Thyroid gland (tissue), 4 donors: Measurements from ENCODE around the gene KRTAP10-3. TPM values are rescaled to one million over a fixed set of nuclear protein-coding genes. Genes with fewer than 3 reads are reported as not detected.

Experiments
- DNase-seq, 2 donors: peaks; one replicate each; pipeline ENCODE4 v3.0.0-alpha.2; 2019
- H3K27ac ChIP-seq, 3 donors: fragments of 200-600 bp; sonication (generic); 1 replicate in 2 of 3; 2 replicates in 1 of 3; pipeline ENCODE4 v1.5.1; 2016 to 2019; ENCODE audit warnings: mild to moderate bottlenecking in 1 of 3, moderate library complexity in 1 of 3
- H3K27me3 ChIP-seq: fragments of 200-600 bp; sonication (generic); one replicate; pipeline ENCODE4 v1.5.1; 2019
- H3K36me3 ChIP-seq, 2 donors: fragments of 200-600 bp; sonication (generic); one replicate each; pipeline ENCODE4 v1.5.1; 2016 to 2019
- H3K4me1 ChIP-seq, 2 donors: fragments of 200-600 bp; sonication (generic); one replicate each; pipeline ENCODE4 v1.5.1; 2017 to 2019
- H3K4me3 ChIP-seq, 3 donors: fragments of 200-600 bp; sonication (generic); replicated peaks in 1 of 3; 1 replicate in 2 of 3; 2 replicates in 1 of 3; pipeline ENCODE4 v1.5.1; 2016; ENCODE audit warnings: mild to moderate bottlenecking in 1 of 3
- H3K9me3 ChIP-seq: fragments of 200-600 bp; sonication (generic); one replicate; pipeline ENCODE4 v1.5.1; 2017
- CTCF ChIP-seq, 6 experiments: fragments of 200-600 bp in 3 of 6; fragments of 450-650 bp in 3 of 6; sonication (generic) in 3 of 6; IDR thresholded peaks; one replicate each; pipeline ENCODE4 v1.5.1; 2016 to 2019; ENCODE audit warnings: antibody characterized with exemption in 6 of 6, mild to moderate bottlenecking in 2 of 6, inconsistent platforms in 1 of 6, moderate library complexity in 1 of 6
- POLR2A ChIP-seq, 2 donors: fragments of 450-650 bp; IDR thresholded peaks; one replicate each; pipeline ENCODE4 v1.6.1; 2017; ENCODE audit warnings: antibody characterized with exemption in 2 of 2, mild to moderate bottlenecking in 2 of 2, moderate library complexity in 1 of 2
- WGBS, 2 donors: methylation state at CpG; one replicate each; pipeline ENCODE4 v1.1.5; 2017; 5-methylcytosine and 5-hydroxymethylcytosine counted together
- intact Hi-C: fragments of 100-400 bp; cut with DNase I; formaldehyde crosslinking; loops from one replicate; pipeline ENCODE4 v1.15.1; 2023
- total RNA-seq, 4 donors: library from RNA; depleted of rRNA; stranded (reverse); fragments of >200 nt; gene quantifications; one replicate each; pipeline ENCODE4 v1.2.3, GENCODE V29; 2016

Gene KRTAP10-3
- total RNA-seq, 4 donors from 2014 or later: not detected

- intact Hi-C loops: no loop called here
- WGBS, 2 donors: 92 to 93% methylated on average over 16 to 17 of the region's 18 CpGs
- H3K4me3 ChIP-seq: no peak overlapping the region
- no peak overlapping the region for H3K27ac ChIP-seq
- no peak for TF ChIP-seq POLR2A (IDR thresholded peaks at IDR 0.05)
- no peak for TF ChIP-seq CTCF (IDR thresholded peaks at IDR 0.05)
- no peak for DNase-seq
- H3K27me3 ChIP-seq: no peaks in the 10 kb centered on the region
- no peaks in the 10 kb centered on the region for H3K4me1 ChIP-seq
- no peaks in the 10 kb centered on the region for H3K36me3 ChIP-seq
- H3K9me3 ChIP-seq: no peaks in the 10 kb centered on the region
These were observed 30.5 kb downstream of the KRTAP10-3 start for GRCh38 chr21:44527983-44528633.

GRCh38 chr21:44527156-44527982 is 31.2 kb downstream of the KRTAP10-3 start:
- Histone ChIP-seq H3K4me1 (no peaks in the 10 kb centered on the region), H3K36me3 (no peaks in the 10 kb centered on the region), H3K9me3 (no peaks in the 10 kb centered on the region), H3K4me3 (no peak overlapping the region), H3K27ac (no peak overlapping the region), H3K27me3 (no peaks in the 10 kb centered on the region)
- TF ChIP-seq POLR2A (IDR thresholded peaks at IDR 0.05) (no peak), CTCF (IDR thresholded peaks at IDR 0.05) (no peak)
- intact Hi-C loops: no loop called here
- no peak for DNase-seq
- WGBS, 2 donors: 88 to 89% methylated on average over 37 of the region's 37 CpGs

GRCh38 chr21:44526096-44526997 is 32.2 kb downstream of the KRTAP10-3 start:
- Histone ChIP-seq H3K4me1 (no peaks in the 10 kb centered on the region), H3K27me3 (no peaks in the 10 kb centered on the region), H3K9me3 (no peaks in the 10 kb centered on the region), H3K4me3 (no peak overlapping the region), H3K36me3 (no peaks in the 10 kb centered on the region), H3K27ac (no peak overlapping the region)
- DNase-seq: no peak
- WGBS, 2 donors: 83 to 93% methylated on average over 12 of the region's 12 CpGs
- TF ChIP-seq POLR2A (IDR thresholded peaks at IDR 0.05) (no peak), CTCF (IDR thresholded peaks at IDR 0.05) (no peak)
- intact Hi-C loops: no loop called here

- WGBS, 2 donors: 92 to 94% methylated on average over 20 of the region's 20 CpGs
- intact Hi-C loops: no loop called here
- TF ChIP-seq CTCF (IDR thresholded peaks at IDR 0.05): no peak
- no peak for TF ChIP-seq POLR2A (IDR thresholded peaks at IDR 0.05)
- Histone ChIP-seq H3K4me3 (no peak overlapping the region), H3K36me3 (no peaks in the 10 kb centered on the region), H3K27me3 (no peaks in the 10 kb centered on the region), H3K27ac (no peak overlapping the region), H3K9me3 (no peaks in the 10 kb centered on the region), H3K4me1 (no peaks in the 10 kb centered on the region)
- no peak for DNase-seq
These were observed 33.1 kb downstream of the KRTAP10-3 start for GRCh38 chr21:44525391-44526095.
